B cell (primary cell): ENCODE measurements around the gene CCL13.

Source experiments
- CTCF ChIP-seq: fragments of 200-600 bp; IDR thresholded peaks from one replicate; pipeline ENCODE4 v1.8.0; 2022; ENCODE audit warnings: antibody characterized with exemption, mild to moderate bottlenecking
- EZH2 ChIP-seq: IDR thresholded peaks from 2 replicates; pipeline ENCODE4 v1.6.1; 2012; ENCODE audit warnings: borderline replicate concordance, low read depth, mild to moderate bottlenecking, moderate library complexity, low read length; ENCODE audit not compliant: insufficient read depth, poor library complexity, severe bottlenecking

- no peak for TF ChIP-seq CTCF
- TF ChIP-seq EZH2 = no peak
Measured at GRCh38 chr17:34397265-34397664, 41.0 kb downstream of the CCL13 start.
